Esophagus muscularis mucosa (tissue), 3 donors: ENCODE results near the gene KIAA0930.

Experiments
- CTCF ChIP-seq, 3 experiments: fragments of 200-600 bp in 2 of 3; fragments of 450-650 bp in 1 of 3; sonication (generic) in 2 of 3; IDR thresholded peaks; one replicate each; pipeline ENCODE4 v1.5.1; 2017 to 2019; ENCODE audit warnings: antibody characterized with exemption in 3 of 3, mild to moderate bottlenecking in 2 of 3, moderate library complexity in 1 of 3
- EP300 ChIP-seq: sonication (generic); formaldehyde crosslinking; IDR thresholded peaks from one replicate; pipeline ENCODE4 v1.6.1; 2017; ENCODE audit warnings: antibody characterized with exemption

- TF ChIP-seq CTCF (IDR thresholded peaks at IDR 0.05) (no peak), EP300 (no peak)
These were observed 41.0 kb downstream of the KIAA0930 start for GRCh38 chr22:45199723-45200122.
